Chondrocyte (in vitro differentiated cells): Measurements from ENCODE around the gene SCARB1. TPM values are rescaled to one million over a fixed set of nuclear protein-coding genes. Genes with fewer than 3 reads are reported as not detected.

Experiments used
- DNase-seq: peaks from one replicate; pipeline ENCODE4 v3.0.0; 2021; ENCODE audit warnings: mixed read lengths, low spot score
- H3K27ac Mint-ChIP-seq: one replicate; pipeline ENCODE4 v1.8.0; 2021; ENCODE audit warnings: mild to moderate bottlenecking, moderate library complexity, mixed read lengths; ENCODE audit not compliant: unreplicated experiment
- H3K27me3 Mint-ChIP-seq: 2 replicates; pipeline ENCODE4 v1.8.0; 2021; ENCODE audit warnings: low read depth, mixed read lengths
- H3K36me3 Mint-ChIP-seq: 2 replicates; pipeline ENCODE4 v1.8.0; 2021; ENCODE audit warnings: low read depth, mixed read lengths
- H3K4me1 Mint-ChIP-seq: 2 replicates; pipeline ENCODE4 v1.8.0; 2021; ENCODE audit warnings: low read depth, mild to moderate bottlenecking, mixed read lengths
- H3K4me3 Mint-ChIP-seq: one replicate; pipeline ENCODE4 v1.8.0; 2021; ENCODE audit warnings: mild to moderate bottlenecking, moderate library complexity, mixed read lengths; ENCODE audit not compliant: unreplicated experiment
- H3K9me3 Mint-ChIP-seq: 2 replicates; pipeline ENCODE4 v1.8.0; 2021; ENCODE audit warnings: low read depth, mixed read lengths
- CTCF ChIP-seq: fragments of 200-600 bp; sonication (generic); IDR thresholded peaks from 2 replicates; pipeline ENCODE4 v1.5.0; 2021; ENCODE audit warnings: antibody characterized with exemption, mild to moderate bottlenecking, moderate library complexity
- total RNA-seq: library from RNA; stranded (reverse); gene quantifications from 3 replicates; pipeline ENCODE4 v1.2.1, GENCODE V29; 2021

The SCARB1 gene
- total RNA-seq, 1 donor from 2014 or later, result 20.1 TPM

- H3K9me3 Mint-ChIP-seq, result peaks cover 3% of the 10 kb centered on the region
- H3K4me3 Mint-ChIP-seq, result no peak overlapping the region
- peaks cover 60% of the 10 kb centered on the region for H3K4me1 Mint-ChIP-seq
- DNase-seq, result no peak
- TF ChIP-seq CTCF, result no peak
- no peaks in the 10 kb centered on the region for H3K27me3 Mint-ChIP-seq
- peaks cover 2% of the 10 kb centered on the region for H3K36me3 Mint-ChIP-seq
- H3K27ac Mint-ChIP-seq, result no peak overlapping the region
Observed at GRCh38 chr12:124736115-124737039, 127.3 kb downstream of the SCARB1 start.

GRCh38 chr12:124734224-124734788, 129.4 kb downstream of the SCARB1 start:
- Mint-ChIP-seq H3K27me3 (no peaks in the 10 kb centered on the region), H3K27ac (no peak overlapping the region), H3K4me1 (peaks cover 62% of the 10 kb centered on the region)

GRCh38 chr12:124733086-124733485, 130.6 kb downstream of the SCARB1 start:
- no peak for TF ChIP-seq CTCF
- H3K27me3 Mint-ChIP-seq, result no peaks in the 10 kb centered on the region
- H3K36me3 Mint-ChIP-seq, result peaks cover 2% of the 10 kb centered on the region
- DNase-seq, result no peak
- peaks cover 3% of the 10 kb centered on the region for H3K9me3 Mint-ChIP-seq
- no peak overlapping the region for H3K4me3 Mint-ChIP-seq
- peaks cover 52% of the 10 kb centered on the region for H3K4me1 Mint-ChIP-seq
- H3K27ac Mint-ChIP-seq, result peak overlapping the region; percentile 80

More at GRCh38 chr12:124734224-124734788, 129.4 kb downstream of the SCARB1 start:
- peaks cover 2% of the 10 kb centered on the region for H3K36me3 Mint-ChIP-seq
- peak; percentile 32 for TF ChIP-seq CTCF
- DNase-seq, result no peak
- no peak overlapping the region for H3K4me3 Mint-ChIP-seq
- H3K9me3 Mint-ChIP-seq, result peaks cover 3% of the 10 kb centered on the region

- peaks cover 2% of the 10 kb centered on the region for H3K36me3 Mint-ChIP-seq
- DNase-seq, result no peak
- H3K27ac Mint-ChIP-seq, result peak overlapping the region; percentile 80
- peaks cover 3% of the 10 kb centered on the region for H3K9me3 Mint-ChIP-seq
- TF ChIP-seq CTCF, result peak; percentile 34
- peak overlapping the region; percentile 8 for H3K4me3 Mint-ChIP-seq
- H3K4me1 Mint-ChIP-seq, result peaks cover 56% of the 10 kb centered on the region
- no peaks in the 10 kb centered on the region for H3K27me3 Mint-ChIP-seq
Observed at GRCh38 chr12:124732275-124733075, 131.2 kb downstream of the SCARB1 start.

- Mint-ChIP-seq H3K4me3 (peak overlapping the region; percentile 6), H3K36me3 (peaks cover 2% of the 10 kb centered on the region), H3K27me3 (no peaks in the 10 kb centered on the region), H3K27ac (peak overlapping the region; percentile 80), H3K4me1 (peaks cover 56% of the 10 kb centered on the region), H3K9me3 (peaks cover 3% of the 10 kb centered on the region)
- no peak for DNase-seq
- TF ChIP-seq CTCF, result no peak
Observed at GRCh38 chr12:124731869-124732268, 131.8 kb downstream of the SCARB1 start.
